Superior temporal gyrus (tissue), 1 donor: Measurements from ENCODE around the gene CAPS.

Experiments
- DNase-seq: peaks from one replicate; pipeline ENCODE4 v3.0.0-alpha.2; 2016; ENCODE audit errors: extremely low spot score

CAPS gene

DNA sequence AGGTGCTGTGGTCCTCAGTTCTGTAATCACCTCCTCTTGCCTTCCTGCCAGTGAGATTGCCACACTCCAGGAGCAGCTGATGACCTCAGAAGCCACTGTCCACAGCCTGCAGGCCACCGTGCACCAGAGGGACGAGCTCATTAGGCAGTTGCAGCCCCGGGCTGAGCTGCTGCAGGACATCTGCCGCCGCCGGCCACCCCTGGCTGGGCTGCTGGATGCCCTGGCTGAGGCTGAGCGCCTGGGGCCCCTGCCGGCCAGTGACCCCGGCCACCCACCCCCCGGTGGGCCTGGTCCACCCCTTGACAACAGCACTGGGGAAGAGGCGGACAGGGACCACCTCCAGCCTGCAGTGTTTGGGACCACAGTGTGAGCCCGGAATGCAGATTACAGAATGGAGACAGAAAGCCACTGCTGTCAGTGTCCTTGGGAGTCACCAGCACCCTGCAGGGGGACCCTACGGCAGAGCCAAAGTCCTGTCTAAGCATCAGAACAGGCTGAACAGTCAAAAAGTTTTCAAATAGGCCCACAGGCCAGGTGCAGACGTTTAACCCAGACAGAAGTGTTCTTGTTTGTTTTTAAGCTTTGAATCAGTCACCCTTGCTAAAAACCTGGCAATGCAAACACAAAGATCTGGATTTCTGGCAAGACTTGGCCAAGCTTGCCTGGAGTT, 5.1 kb upstream of the CAPS start:
- DNase-seq: no peak

- no peak for DNase-seq
These were observed 3.5 kb upstream of the CAPS start for GRCh38 chr19:5910638-5910907.

DNA sequence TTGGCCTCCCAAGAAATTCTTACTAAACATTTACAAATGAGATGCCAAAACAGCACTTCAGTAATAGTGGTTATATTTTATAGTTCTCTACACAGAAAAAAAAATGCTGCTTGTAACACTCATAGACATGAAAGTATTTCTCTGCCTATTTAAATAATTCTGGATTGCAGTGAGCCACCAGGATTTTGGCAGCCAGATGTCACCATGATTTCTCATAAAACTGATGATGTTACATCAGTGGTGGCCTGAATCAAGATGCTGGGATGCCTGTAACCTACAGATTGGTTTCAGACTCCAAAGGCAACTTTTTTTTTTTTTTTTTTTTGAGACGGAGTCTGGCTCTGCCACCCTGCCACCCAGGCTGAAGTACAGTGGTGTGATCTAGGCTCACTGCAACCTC, 2.7 kb upstream of the CAPS start:
- no peak for DNase-seq

DNA sequence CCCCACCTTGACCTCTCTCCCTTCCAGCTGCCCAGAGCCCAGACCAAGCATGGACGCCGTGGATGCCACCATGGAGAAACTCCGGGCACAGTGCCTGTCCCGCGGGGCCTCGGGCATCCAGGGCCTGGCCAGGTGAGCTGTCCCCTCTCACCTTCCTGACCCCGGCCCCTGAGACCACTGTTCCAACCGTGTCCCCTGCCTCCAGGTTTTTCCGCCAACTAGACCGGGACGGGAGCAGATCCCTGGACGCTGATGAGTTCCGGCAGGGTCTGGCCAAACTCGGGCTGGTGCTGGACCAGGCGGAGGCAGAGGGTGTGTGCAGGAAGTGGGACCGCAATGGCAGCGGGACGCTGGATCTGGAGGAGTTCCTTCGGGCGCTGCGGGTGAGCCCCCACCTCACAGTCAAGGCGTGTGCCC, 312 bp downstream of the CAPS start:
- DNase-seq: no peak

GRCh38 chr19:5914946-5915781, 1.1 kb downstream of the CAPS start:
- DNase-seq: no peak

- no peak for DNase-seq
These were observed 1.7 kb downstream of the CAPS start for GRCh38 chr19:5915782-5916165.

DNA sequence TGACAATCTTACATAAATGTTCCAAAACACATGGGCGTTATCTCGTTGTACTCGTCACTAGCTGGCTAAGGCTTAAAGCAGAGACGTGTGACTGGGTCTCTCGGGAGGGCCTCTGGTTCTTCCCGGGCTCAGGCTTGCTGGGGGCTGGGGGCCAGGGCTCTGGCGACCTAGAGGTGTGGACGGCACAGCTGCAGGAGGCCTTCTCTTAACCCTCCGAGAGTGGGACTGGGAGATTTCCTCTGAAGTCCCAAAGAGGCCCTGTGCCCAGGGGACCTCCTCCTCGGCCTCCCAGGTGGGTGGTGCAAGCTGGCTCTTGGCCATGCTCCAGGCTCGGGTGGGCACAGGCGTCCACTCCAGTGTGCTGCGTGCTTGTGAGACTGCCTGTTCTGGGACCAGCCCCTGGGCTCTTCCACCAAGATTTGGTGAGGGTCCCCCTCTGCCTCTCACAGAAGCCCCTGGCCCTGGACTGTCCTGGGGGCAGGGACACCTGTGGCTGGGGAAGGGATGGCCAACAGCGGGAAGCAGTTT, 2.2 kb downstream of the CAPS start:
- DNase-seq: no peak

GRCh38 chr19:5917431-5918107, 3.5 kb downstream of the CAPS start:
- DNase-seq: no peak

GRCh38 chr19:5918463-5919079, 4.5 kb downstream of the CAPS start:
- DNase-seq: no peak

- no peak for DNase-seq
These were observed 7.6 kb downstream of the CAPS start for GRCh38 chr19:5921516-5922160.

GRCh38 chr19:5922161-5922545, 8.1 kb downstream of the CAPS start:
- DNase-seq: no peak

- no peak for DNase-seq
These were observed 9.3 kb downstream of the CAPS start for GRCh38 chr19:5923356-5923755.

DNA sequence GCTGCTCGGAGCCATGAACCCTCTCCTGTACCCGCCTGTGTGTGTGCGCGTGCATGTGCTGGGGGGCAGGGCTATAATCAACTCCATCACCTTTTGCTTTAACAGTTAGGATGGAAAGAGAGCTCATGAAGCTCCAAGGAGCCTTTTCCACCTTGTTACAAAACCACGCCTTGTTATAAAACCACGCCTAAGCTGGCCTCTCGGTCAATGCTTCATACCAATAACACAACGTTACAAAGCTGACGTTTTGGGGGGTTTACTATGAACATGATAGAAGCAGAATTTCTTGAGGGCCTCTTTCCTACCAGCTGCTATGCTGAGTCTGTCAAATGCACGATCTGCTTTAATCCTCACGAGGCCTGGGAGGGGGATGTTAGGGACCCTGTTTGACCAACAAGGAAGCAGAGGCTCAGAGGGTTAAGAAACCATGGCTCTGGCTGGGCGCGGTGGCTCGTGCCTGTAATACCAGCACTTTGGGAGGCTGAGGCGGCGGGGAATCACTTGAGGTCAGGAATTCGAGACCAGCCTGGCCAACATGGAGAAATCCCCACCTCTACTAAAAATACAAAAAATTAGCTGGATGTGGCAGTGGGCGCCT, 11.9 kb downstream of the CAPS start:
- DNase-seq: no peak

DNA sequence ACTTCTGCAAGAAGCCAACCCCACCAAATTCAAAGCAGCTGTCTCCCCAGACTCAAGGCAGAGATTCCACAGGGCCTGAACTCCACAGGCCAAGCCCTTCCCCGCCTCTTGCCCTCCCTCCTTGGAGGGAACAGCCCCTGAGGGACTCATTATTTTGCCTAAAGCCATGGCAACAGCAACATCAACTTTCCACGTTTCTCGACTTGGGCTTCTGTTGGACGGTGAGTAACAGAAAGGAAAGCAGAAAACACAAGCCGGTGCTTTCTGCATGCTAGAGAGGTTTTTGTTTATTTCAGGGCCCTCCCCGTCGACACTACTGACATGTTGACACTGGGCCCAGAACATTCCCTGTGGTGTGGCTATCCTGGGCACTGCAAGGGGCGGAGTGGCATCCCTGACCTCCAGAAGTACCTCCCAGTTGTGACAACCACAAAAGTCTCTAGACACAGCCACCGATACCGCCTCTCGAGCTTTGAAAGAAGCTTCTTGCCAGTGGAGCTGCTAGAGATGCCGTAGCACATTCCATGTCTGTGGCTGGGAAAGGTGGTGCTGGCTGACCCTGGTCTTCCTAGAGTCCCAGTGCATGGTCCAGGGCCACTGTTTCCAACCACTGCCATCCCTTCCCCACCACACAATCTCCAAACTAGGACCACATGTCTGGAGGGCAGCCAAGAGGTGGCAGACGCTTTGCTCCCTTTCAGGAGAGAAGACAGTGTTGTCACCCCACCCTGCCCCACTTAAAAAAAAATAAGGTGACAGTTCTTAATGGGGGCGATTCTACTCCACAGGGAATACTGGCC, 12.8 kb downstream of the CAPS start:
- no peak for DNase-seq

DNA sequence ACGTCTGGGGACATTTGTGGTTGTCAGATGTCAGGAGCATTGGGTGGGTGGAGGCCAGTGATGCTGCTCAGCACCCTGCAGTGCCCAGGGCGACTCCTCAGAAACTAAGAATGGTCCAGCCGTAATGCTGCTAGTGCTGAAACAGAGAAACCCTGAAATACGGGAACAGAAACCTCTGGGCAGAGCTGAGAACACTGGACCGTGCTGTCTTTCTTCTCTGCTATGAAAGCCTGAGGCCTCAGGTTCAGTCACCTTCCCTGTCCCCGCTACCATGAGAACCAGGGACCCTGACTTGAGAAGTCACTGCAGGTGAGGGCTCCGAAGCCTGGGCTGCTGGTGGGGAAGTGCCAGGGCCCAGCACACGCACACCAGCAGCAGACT, 13.4 kb downstream of the CAPS start:
- DNase-seq: no peak

DNA sequence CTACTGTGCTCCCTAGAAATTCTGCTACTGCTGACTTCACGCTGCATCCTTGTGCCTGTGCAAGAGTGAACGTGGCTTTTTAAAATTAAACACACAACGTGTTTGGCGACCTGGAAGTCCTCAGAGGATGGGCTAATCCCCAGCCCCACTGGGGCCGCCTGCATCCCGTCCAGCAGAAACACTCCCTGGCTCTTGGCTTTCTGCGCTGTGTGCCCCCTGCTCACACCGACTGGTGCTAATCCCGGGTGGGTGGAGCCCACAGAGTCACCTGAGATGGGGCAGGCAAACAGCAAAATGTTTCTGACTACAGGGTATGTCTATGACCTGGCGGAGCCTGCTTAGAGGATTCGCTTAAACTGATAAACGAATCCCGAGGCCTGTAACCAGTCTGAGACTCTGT, 15.1 kb downstream of the CAPS start:
- DNase-seq: no peak

DNA sequence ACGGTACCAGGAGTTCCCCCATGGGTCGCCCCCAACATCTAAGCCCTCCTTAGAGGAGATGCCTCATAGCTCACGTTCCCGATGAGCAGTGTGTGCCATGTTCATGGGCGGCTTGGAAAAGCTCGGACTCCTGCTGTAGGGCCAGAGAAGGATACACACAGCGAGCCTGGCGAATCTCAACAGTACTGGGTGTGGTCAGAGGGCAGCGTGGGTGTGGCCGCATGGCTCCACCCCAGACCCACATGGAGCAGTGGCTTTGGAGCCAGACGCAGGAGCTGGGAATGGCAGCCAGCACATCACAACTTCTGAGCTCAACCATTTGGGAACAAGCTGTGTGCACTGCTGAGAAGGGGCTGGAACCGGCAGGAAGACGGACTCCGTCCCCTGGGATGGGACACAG, 15.6 kb downstream of the CAPS start:
- DNase-seq: no peak

- no peak for DNase-seq
These were observed 17.2 kb downstream of the CAPS start for GRCh38 chr19:5931251-5931650.

- peak; percentile 49 for DNase-seq
These were observed 18.1 kb downstream of the CAPS start for GRCh38 chr19:5932146-5932545.

DNA sequence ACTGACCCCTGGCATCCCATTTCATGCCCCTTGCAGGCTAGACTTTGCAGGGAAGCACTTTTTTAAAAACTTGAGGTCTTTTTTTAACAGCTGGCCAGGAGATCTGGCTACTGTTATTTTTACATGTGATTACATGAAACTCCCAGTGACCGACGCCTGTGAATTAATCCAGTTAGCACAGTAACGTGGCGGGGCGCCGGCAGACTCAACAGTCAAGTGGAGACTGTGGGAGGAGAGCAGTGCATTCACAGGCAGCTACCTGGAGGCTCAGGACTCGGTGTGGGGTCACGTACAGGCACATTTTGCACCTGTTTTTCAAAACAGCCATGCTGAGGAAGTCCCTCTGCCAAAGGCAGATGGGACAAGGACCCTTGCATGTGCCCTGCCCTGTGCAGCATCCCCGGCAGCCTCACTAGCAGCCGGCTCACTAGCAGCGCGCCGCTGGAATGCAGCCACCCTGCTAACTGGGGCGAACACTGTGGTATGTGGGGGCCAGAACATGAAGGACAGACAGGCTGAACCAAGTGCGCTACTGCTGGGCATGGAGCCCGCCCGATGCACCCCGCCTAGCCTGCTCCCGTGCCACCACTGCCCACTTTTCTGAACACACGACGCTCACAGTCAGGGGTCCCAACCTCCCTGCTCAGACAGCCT, 18.7 kb downstream of the CAPS start:
- no peak for DNase-seq
